HEK293 (cell line): ENCODE data around the gene CTDSP2.

Source experiments
- CTCF ChIA-PET: fragments of 350-600 bp; formaldehyde crosslinking; extraction: SDS; loops from one replicate; lab custom pipeline; 2021; ENCODE audit warnings: antibody characterized with exemption; lab: Yijun Ruan, JAX
- POLR2A ChIA-PET: fragments of 300-600 bp; formaldehyde crosslinking; extraction: SDS; loops from one replicate; lab custom pipeline; 2020; ENCODE audit warnings: antibody characterized with exemption, inconsistent platforms; lab: Yijun Ruan, JAX
- H3K27ac ChIP-seq: fragments of 200-500 bp; sonication (Bioruptor generic); 2 replicates; pipeline ENCODE4 v1.5.1; 2014; ENCODE audit warnings: low read depth, low read length, control low read depth, inconsistent platforms; ENCODE audit errors: extremely low read depth
- H3K36me3 ChIP-seq, 2 experiments: fragments of 200-500 bp in 1 of 2; sonication (Bioruptor generic) in 1 of 2; 1 replicate in 1 of 2; 2 replicates in 1 of 2; pipeline ENCODE4 v1.5.1; 2014 to 2017; ENCODE audit warnings: inconsistent platforms in 2 of 2, low read length in 2 of 2; ENCODE audit not compliant: control insufficient read depth in 2 of 2, insufficient read depth in 1 of 2
- H3K4me1 ChIP-seq: fragments of 200-500 bp; sonication (Bioruptor generic); 2 replicates; pipeline ENCODE4 v1.5.1; 2014; ENCODE audit warnings: mild to moderate bottlenecking, low read length, inconsistent platforms; ENCODE audit not compliant: control insufficient read depth, insufficient read depth
- H3K4me3 ChIP-seq: 2 replicates; pipeline ENCODE4 v1.5.1; 2011; ENCODE audit warnings: low read depth, mild to moderate bottlenecking, control low read depth, low read length, moderate library complexity
- H3K9me3 ChIP-seq: fragments of 200-500 bp; sonication (Bioruptor generic); 2 replicates; pipeline ENCODE4 v1.5.1; 2014; ENCODE audit warnings: low read depth, low read length, inconsistent platforms; ENCODE audit not compliant: control insufficient read depth, insufficient read depth
- BCL11A ChIP-seq: fragments of 450-650 bp; formaldehyde crosslinking; IDR thresholded peaks from 2 replicates; pipeline ENCODE4 v1.5.1; 2016; ENCODE audit warnings: low read depth, missing biosample characterization, missing genetic modification characterization
- IKZF3 ChIP-seq: fragments of 450-650 bp; IDR thresholded peaks from 2 replicates; pipeline ENCODE4 v1.5.0; 2018; ENCODE audit warnings: missing biosample characterization, mild to moderate bottlenecking, missing genetic modification characterization, moderate library complexity
- ZBTB17 ChIP-seq: fragments of 450-650 bp; formaldehyde crosslinking; IDR thresholded peaks from 2 replicates; pipeline ENCODE4 v1.5.1; 2016; ENCODE audit warnings: missing biosample characterization, missing genetic modification characterization
- ZBTB20 ChIP-seq: fragments of 450-650 bp; formaldehyde crosslinking; IDR thresholded peaks from 2 replicates; pipeline ENCODE4 v1.5.1; 2016; ENCODE audit warnings: missing biosample characterization, missing genetic modification characterization
- ZBTB7A ChIP-seq: fragments of 450-650 bp; formaldehyde crosslinking; IDR thresholded peaks from 2 replicates; pipeline ENCODE4 v1.5.1; 2016; ENCODE audit warnings: low read depth, missing biosample characterization, missing genetic modification characterization
- ZNF2 ChIP-seq: fragments of 450-650 bp; formaldehyde crosslinking; IDR thresholded peaks from 2 replicates; pipeline ENCODE4 v1.5.1; 2016; ENCODE audit warnings: missing biosample characterization, missing genetic modification characterization
- ZNF302 ChIP-seq: fragments of 450-650 bp; formaldehyde crosslinking; IDR thresholded peaks from 2 replicates; pipeline ENCODE4 v1.5.1; 2016; ENCODE audit warnings: missing biosample characterization, missing genetic modification characterization, low read depth
- ZNF324 ChIP-seq: fragments of 450-650 bp; formaldehyde crosslinking; IDR thresholded peaks from 2 replicates; pipeline ENCODE4 v1.5.1; 2016; ENCODE audit warnings: missing biosample characterization, missing genetic modification characterization
- ZNF501 ChIP-seq: fragments of 450-650 bp; formaldehyde crosslinking; IDR thresholded peaks from 2 replicates; pipeline ENCODE4 v1.5.1; 2016; ENCODE audit warnings: missing biosample characterization, missing genetic modification characterization
- ZNF529 ChIP-seq: fragments of 450-650 bp; formaldehyde crosslinking; IDR thresholded peaks from 2 replicates; pipeline ENCODE4 v1.5.1; 2017; ENCODE audit warnings: missing genetic modification characterization, missing biosample characterization; ENCODE audit not compliant: insufficient replicate concordance
- ZNF530 ChIP-seq: fragments of 450-650 bp; formaldehyde crosslinking; IDR thresholded peaks from 2 replicates; pipeline ENCODE4 v1.5.1; 2016; ENCODE audit warnings: low read depth, missing biosample characterization, missing genetic modification characterization
- ZNF560 ChIP-seq: fragments of 450-650 bp; formaldehyde crosslinking; IDR thresholded peaks from 2 replicates; pipeline ENCODE4 v1.5.1; 2017; ENCODE audit warnings: missing biosample characterization, missing genetic modification characterization, borderline replicate concordance
- ZNF561 ChIP-seq: fragments of 450-650 bp; IDR thresholded peaks from 2 replicates; pipeline ENCODE4 v1.5.1; 2018; ENCODE audit warnings: missing biosample characterization, missing genetic modification characterization, borderline replicate concordance
- ZNF596 ChIP-seq: fragments of 450-650 bp; IDR thresholded peaks from 2 replicates; pipeline ENCODE4 v1.5.0; 2018; ENCODE audit warnings: missing biosample characterization, mild to moderate bottlenecking, missing genetic modification characterization, moderate library complexity
- ZNF677 ChIP-seq: fragments of 450-650 bp; IDR thresholded peaks from 2 replicates; pipeline ENCODE4 v1.5.0; 2018; ENCODE audit warnings: missing biosample characterization, mild to moderate bottlenecking, missing genetic modification characterization, moderate library complexity
- TF ChIP-seq, protein P1 (sequence below): fragments of 450-650 bp; formaldehyde crosslinking; IDR thresholded peaks from 2 replicates; pipeline ENCODE4; 2016; ENCODE audit warnings: missing biosample characterization, missing genetic modification characterization
- TF ChIP-seq, protein P2 (sequence below): fragments of 450-650 bp; formaldehyde crosslinking; IDR thresholded peaks from 2 replicates; pipeline ENCODE4 v1.5.1; 2017; ENCODE audit warnings: missing biosample characterization, mild to moderate bottlenecking, missing genetic modification characterization, moderate library complexity
- TF ChIP-seq, protein P3 (sequence below): fragments of 450-650 bp; formaldehyde crosslinking; conservative IDR thresholded peaks from 2 replicates; pipeline ENCODE4 v1.5.1; 2016; ENCODE audit warnings: low read depth, missing biosample characterization, missing genetic modification characterization
- TF ChIP-seq, protein P4 (sequence below): fragments of 450-650 bp; formaldehyde crosslinking; IDR thresholded peaks from 2 replicates; pipeline ENCODE4 v1.5.1; 2016; ENCODE audit warnings: missing biosample characterization, missing genetic modification characterization

CTDSP2 gene

DNA sequence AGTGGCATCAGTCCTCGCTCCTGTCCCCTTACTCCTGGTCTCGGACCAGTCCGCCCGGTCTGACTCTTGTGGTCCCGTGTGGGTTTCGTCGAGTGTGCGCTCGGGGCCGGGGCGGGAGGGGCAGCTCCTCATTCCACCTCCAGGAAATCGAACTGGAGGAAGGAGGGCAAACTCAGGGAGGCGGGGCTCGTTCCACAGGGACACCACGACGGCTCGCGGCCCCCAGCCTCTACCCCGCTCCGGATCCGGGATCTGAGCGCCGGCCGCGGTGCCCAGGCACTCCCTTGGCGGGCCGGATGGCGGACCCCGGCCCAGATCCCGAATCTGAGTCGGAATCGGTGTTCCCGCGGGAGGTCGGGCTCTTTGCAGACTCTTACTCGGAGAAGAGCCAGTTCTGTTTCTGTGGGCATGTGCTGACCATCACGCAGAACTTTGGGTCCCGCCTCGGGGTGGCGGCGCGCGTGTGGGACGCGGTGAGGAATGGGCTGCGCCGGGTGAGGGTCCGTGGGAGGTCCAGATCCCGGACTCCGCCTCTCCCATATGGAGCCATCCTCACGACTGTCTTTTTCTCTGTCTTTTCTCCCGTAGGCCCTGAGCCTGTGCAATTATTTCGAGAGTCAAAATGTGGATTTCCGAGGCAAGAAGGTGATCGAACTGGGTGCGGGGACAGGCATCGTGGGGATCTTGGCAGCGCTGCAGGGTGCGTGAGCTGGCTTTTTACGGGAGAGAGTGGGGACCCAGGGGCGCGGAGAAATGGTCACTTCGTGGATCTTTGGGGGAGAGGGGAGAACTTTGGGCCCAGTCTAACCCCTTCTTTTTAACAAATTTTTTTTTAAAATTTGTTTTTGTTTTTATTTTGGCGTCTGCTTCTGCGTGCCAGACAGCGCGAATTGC, 73.9 kb downstream of the CTDSP2 start, which contains the start of gene EEF1AKMT3 (continued):
- TF ChIP-seq, protein P1, sequence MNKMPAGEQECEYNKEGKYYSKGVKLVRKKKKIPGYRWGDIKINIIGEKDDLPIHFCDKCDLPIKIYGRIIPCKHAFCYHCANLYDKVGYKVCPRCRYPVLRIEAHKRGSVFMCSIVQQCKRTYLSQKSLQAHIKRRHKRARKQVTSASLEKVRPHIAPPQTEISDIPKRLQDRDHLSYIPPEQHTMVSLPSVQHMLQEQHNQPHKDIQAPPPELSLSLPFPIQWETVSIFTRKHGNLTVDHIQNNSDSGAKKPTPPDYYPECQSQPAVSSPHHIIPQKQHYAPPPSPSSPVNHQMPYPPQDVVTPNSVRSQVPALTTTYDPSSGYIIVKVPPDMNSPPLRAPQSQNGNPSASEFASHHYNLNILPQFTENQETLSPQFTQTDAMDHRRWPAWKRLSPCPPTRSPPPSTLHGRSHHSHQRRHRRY: no peak
- no peak for TF ChIP-seq ZNF529 (tag by site-specific recombination)
- peak; percentile 85 for TF ChIP-seq ZBTB17 (tag by site-specific recombination)
- no peak for TF ChIP-seq ZNF560
- no peak for TF ChIP-seq ZBTB7A (tag by site-specific recombination)
- TF ChIP-seq ZNF530 (tag by site-specific recombination): no peak
- TF ChIP-seq ZNF302: no peak
- TF ChIP-seq, protein P2, sequence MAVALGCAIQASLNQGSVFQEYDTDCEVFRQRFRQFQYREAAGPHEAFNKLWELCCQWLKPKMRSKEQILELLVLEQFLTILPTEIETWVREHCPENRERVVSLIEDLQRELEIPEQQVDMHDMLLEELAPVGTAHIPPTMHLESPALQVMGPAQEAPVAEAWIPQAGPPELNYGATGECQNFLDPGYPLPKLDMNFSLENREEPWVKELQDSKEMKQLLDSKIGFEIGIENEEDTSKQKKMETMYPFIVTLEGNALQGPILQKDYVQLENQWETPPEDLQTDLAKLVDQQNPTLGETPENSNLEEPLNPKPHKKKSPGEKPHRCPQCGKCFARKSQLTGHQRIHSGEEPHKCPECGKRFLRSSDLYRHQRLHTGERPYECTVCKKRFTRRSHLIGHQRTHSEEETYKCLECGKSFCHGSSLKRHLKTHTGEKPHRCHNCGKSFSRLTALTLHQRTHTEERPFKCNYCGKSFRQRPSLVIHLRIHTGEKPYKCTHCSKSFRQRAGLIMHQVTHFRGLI (tag by site-specific recombination): no peak
- 0 out of 2 replicates have a peak, but pooled peaks have one; percentile 34 for TF ChIP-seq BCL11A
- TF ChIP-seq ZNF501: no peak
- TF ChIP-seq, protein P3, sequence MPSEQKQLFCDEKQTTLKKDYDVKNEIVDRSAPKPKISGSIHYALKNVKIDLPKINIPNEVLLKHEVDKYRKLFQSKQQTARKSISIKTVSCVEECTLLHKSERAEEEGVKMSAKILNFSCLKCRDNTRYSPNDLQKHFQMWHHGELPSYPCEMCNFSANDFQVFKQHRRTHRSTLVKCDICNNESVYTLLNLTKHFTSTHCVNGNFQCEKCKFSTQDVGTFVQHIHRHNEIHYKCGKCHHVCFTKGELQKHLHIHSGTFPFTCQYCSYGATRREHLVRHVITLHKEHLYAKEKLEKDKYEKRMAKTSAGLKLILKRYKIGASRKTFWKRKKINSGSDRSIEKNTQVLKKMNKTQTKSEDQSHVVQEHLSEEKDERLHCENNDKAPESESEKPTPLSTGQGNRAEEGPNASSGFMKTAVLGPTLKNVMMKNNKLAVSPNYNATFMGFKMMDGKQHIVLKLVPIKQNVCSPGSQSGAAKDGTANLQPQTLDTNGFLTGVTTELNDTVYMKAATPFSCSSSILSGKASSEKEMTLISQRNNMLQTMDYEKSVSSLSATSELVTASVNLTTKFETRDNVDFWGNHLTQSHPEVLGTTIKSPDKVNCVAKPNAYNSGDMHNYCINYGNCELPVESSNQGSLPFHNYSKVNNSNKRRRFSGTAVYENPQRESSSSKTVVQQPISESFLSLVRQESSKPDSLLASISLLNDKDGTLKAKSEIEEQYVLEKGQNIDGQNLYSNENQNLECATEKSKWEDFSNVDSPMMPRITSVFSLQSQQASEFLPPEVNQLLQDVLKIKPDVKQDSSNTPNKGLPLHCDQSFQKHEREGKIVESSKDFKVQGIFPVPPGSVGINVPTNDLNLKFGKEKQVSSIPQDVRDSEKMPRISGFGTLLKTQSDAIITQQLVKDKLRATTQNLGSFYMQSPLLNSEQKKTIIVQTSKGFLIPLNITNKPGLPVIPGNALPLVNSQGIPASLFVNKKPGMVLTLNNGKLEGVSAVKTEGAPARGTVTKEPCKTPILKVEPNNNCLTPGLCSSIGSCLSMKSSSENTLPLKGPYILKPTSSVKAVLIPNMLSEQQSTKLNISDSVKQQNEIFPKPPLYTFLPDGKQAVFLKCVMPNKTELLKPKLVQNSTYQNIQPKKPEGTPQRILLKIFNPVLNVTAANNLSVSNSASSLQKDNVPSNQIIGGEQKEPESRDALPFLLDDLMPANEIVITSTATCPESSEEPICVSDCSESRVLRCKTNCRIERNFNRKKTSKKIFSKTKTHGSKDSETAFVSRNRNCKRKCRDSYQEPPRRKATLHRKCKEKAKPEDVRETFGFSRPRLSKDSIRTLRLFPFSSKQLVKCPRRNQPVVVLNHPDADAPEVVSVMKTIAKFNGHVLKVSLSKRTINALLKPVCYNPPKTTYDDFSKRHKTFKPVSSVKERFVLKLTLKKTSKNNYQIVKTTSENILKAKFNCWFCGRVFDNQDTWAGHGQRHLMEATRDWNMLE: no peak
- TF ChIP-seq, all 188 proteins: peak for 24

DNA sequence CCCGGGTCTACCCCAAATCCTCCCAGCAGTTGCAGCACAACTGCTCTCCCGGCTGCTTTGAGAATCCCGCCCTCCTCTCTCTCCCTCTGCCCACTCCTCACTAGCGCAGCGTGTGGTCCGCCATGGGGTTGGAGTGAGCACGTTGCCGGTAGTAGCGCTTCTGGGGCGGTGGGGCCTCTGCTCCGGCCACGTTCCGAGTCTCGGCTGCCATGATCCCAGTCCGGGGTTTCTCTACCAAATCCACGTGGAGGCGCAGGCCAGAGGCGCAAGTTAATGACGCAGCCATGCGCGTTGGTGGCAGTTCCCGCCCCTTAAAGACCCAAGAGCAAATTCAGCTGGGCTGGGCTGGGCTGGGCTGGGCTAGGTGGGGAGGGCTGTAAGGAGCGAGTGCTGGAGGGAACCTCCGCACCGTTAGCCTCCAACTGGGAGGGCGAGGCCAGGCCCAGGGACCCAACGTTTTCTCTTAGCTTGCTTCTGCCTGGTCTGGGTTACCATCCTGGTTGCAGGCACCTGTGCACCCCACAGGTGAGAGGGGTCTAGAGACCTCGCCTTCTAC, 74.6 kb downstream of the CTDSP2 start, which contains the start of gene METTL1:
METTL1 (minus strand) TSS at position 233 of the 556 bp plus-strand sequence; CDS start at position 211, 22 bp downstream.
- POLR2A ChIA-PET: interaction anchor here (0.6 to 1.8 kb wide), 18 partner anchors 9 to 242 kb away, joined by 3 to 14 read pairs (median 4); partner anchors contain the start of genes ATP23, CDK4, CTDSP2 and MARCHF9
- peaks cover 5 to 43% of the 10 kb centered on the region in 2 experiments; a peak in 2 of 3 replicates for H3K36me3 ChIP-seq
- peaks cover 14% of the 10 kb centered on the region for H3K4me1 ChIP-seq
- H3K9me3 ChIP-seq: no peaks in the 10 kb centered on the region
- H3K4me3 ChIP-seq: peak within 1 kb of the TSS; percentile 93
- CTCF ChIA-PET: interaction anchor here (0.7 to 1.4 kb wide), 4 partner anchors 11 to 36 kb away, joined by 3 to 6 read pairs (median 6); partner anchors contain the start of gene TSFM
- H3K27ac ChIP-seq: peak within 1 kb of the TSS; percentile 94
- no peak for TF ChIP-seq IKZF3
- TF ChIP-seq ZBTB20: peak; percentile 98
- TF ChIP-seq ZNF2 (tag by site-specific recombination): peak; percentile 97
- peak; percentile 84 for TF ChIP-seq ZNF561 (tag by site-specific recombination)
- TF ChIP-seq, protein P4, sequence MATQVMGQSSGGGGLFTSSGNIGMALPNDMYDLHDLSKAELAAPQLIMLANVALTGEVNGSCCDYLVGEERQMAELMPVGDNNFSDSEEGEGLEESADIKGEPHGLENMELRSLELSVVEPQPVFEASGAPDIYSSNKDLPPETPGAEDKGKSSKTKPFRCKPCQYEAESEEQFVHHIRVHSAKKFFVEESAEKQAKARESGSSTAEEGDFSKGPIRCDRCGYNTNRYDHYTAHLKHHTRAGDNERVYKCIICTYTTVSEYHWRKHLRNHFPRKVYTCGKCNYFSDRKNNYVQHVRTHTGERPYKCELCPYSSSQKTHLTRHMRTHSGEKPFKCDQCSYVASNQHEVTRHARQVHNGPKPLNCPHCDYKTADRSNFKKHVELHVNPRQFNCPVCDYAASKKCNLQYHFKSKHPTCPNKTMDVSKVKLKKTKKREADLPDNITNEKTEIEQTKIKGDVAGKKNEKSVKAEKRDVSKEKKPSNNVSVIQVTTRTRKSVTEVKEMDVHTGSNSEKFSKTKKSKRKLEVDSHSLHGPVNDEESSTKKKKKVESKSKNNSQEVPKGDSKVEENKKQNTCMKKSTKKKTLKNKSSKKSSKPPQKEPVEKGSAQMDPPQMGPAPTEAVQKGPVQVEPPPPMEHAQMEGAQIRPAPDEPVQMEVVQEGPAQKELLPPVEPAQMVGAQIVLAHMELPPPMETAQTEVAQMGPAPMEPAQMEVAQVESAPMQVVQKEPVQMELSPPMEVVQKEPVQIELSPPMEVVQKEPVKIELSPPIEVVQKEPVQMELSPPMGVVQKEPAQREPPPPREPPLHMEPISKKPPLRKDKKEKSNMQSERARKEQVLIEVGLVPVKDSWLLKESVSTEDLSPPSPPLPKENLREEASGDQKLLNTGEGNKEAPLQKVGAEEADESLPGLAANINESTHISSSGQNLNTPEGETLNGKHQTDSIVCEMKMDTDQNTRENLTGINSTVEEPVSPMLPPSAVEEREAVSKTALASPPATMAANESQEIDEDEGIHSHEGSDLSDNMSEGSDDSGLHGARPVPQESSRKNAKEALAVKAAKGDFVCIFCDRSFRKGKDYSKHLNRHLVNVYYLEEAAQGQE (tag by site-specific recombination): peak; percentile 42; the same call in 1 of the 2 replicates
- TF ChIP-seq ZNF324: peak; percentile 94; the same call in 1 of the 2 replicates
- no peak for TF ChIP-seq BCL11A
- no peak for TF ChIP-seq ZNF596 (tag by site-specific recombination)
- TF ChIP-seq ZNF677 (tag by site-specific recombination): no peak
